Brain microvascular endothelial cell (primary cell): ENCODE data around the gene ZKSCAN4.

Experiments
- DNase-seq: peaks from one replicate; pipeline ENCODE4 v3.0.0-alpha.2; 2020
- H3K27ac ChIP-seq: fragments of 250-450 bp; sonication (Bioruptor Pico); 2 replicates; pipeline ENCODE4 v1.5.1; 2020; ENCODE audit warnings: mild to moderate bottlenecking, moderate library complexity
- H3K27me3 ChIP-seq: fragments of 250-450 bp; sonication (Bioruptor Pico); replicated peaks from 2 replicates; pipeline ENCODE4 v1.5.1; 2020; ENCODE audit warnings: mild to moderate bottlenecking
- H3K36me3 ChIP-seq: fragments of 250-450 bp; sonication (Bioruptor Pico); replicated peaks from 2 replicates; pipeline ENCODE4 v1.5.1; 2020; ENCODE audit warnings: mild to moderate bottlenecking
- H3K4me3 ChIP-seq: 2 replicates; pipeline ENCODE4 v1.5.1; 2011; ENCODE audit warnings: low read depth, mild to moderate bottlenecking, control low read depth, low read length, moderate library complexity
- CTCF ChIP-seq: IDR thresholded peaks from 2 replicates; pipeline ENCODE4 v1.5.1; 2011; ENCODE audit warnings: low read depth, mild to moderate bottlenecking, moderate library complexity, low read length, control low read depth, inconsistent platforms; ENCODE audit errors: missing control alignments
- in situ Hi-C: cut with HindIII; loops from 2 replicates; pipeline ENCODE4 v1.10.0; 2017; ENCODE audit warnings: low sequenced_read_pairs, low pct_ligation_motif_present

ZKSCAN4 gene

GRCh38 chr6:28211840-28212509, 40.1 kb downstream of the ZKSCAN4 start:
- peak overlapping the region; percentile 66 for H3K4me3 ChIP-seq

DNA sequence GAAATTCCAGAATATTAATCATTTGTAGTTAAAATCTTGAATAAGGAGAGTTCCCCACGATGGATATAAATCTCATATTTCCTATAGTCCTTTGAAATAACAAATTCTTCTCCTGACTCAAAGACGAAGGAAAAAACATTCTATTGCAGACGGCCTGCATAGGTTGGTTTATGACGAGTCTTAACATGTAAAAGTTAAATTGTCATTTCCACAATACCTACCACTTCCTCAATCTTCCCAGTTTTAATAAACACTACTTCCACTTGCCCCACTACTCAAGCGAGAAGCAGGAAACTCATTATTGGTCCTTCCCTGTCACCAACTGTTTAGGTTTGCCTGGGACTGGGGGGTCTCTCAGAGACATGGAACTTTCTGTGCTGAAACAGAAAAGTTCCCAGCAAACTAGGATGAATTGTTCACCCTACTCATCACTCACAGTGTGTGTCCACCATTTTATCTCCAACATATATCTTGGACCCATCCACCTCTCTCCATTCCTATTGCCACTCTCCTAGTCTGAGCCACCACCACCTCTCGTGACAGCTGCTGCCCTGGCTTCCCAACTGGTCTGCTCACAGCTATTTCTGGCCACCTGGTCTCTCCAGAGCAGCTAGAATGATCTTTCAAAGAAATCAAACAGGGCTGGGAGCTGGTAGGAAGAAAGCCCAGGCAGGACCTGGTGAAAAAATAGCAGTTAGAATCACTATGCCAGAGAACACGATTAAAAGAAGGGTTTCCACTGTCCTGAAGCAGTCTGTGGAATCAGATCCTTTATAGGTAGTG, 42.1 kb downstream of the ZKSCAN4 start:
- no peak for TF ChIP-seq CTCF
- Histone ChIP-seq H3K27me3 (peaks cover 5% of the 10 kb centered on the region), H3K4me3 (no peak overlapping the region), H3K27ac (no peak overlapping the region), H3K36me3 (no peaks in the 10 kb centered on the region)
- in situ Hi-C loops = no loop called here
- no peak for DNase-seq

More at GRCh38 chr6:28211840-28212509, 40.1 kb downstream of the ZKSCAN4 start:
- in situ Hi-C loops = no loop called here
- no peak for TF ChIP-seq CTCF
- no peaks in the 10 kb centered on the region for H3K36me3 ChIP-seq
- peaks cover 5% of the 10 kb centered on the region for H3K27me3 ChIP-seq
- DNase-seq = no peak
- no peak overlapping the region for H3K27ac ChIP-seq

DNA sequence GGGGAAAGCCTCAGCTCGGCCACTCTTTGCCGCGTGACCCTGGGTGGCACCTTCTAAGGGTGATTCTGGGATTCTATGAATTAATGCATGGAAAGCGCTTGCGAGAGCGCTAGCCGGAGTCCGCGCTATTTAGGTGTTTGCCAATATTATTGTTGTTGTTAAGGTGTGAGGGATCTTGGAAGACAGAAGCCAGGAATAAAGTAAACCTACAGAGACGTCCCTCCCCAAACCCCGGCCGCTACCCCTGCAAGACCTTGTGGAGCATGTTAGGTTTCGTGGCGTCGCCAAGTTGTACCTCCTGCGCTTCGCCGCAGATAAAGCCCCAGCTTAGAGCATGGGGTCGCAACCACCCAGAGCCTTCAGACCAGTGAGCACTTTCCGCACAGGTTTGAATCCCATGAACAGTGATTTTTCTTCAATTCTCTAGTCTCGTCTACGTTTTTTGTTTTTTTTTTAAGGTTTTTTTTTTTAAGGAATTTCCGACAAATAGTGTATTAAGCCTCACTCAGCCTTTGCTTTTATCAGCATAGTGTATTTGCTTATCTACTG, 43.9 kb downstream of the ZKSCAN4 start:
- Histone ChIP-seq H3K27me3 (peaks cover 5% of the 10 kb centered on the region), H3K36me3 (no peaks in the 10 kb centered on the region), H3K4me3 (peak overlapping the region; percentile 65), H3K27ac (no peak overlapping the region)
- in situ Hi-C loops = no loop called here
- TF ChIP-seq CTCF = no peak
- DNase-seq = no peak

DNA sequence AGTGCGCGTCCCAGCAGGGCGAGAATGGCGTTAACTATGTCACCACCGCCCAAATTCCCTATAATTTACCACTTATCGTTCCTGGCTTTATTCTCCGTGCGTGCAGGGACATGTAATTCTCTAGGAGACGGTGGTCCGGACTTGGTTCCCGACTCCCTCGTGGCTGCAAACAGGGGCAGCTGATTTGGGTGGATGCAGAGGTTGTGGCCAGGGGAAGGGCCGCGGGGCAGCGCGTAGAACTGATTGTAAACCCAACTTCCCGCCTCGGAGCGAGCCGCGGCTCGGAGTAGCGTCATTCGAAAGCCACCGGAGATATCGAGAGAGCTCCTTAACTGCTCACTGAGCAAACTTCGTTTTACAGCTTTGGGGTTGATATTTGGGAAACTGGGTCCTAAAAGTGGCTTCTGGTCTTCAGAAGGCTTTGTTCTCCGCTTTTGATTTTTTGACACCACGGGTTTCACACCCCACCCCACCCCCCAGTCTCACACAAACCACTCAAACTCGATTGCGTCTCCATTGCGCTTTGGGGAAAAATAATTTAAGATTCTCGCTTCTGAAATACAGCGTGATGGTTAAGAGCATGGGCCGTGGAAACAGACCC, 44.5 kb downstream of the ZKSCAN4 start:
- Histone ChIP-seq H3K27ac (no peak overlapping the region), H3K27me3 (peaks cover 5% of the 10 kb centered on the region), H3K36me3 (no peaks in the 10 kb centered on the region), H3K4me3 (peak overlapping the region; percentile 65)
- in situ Hi-C loops = no loop called here
- TF ChIP-seq CTCF = no peak
- DNase-seq = peak; percentile 32

DNA sequence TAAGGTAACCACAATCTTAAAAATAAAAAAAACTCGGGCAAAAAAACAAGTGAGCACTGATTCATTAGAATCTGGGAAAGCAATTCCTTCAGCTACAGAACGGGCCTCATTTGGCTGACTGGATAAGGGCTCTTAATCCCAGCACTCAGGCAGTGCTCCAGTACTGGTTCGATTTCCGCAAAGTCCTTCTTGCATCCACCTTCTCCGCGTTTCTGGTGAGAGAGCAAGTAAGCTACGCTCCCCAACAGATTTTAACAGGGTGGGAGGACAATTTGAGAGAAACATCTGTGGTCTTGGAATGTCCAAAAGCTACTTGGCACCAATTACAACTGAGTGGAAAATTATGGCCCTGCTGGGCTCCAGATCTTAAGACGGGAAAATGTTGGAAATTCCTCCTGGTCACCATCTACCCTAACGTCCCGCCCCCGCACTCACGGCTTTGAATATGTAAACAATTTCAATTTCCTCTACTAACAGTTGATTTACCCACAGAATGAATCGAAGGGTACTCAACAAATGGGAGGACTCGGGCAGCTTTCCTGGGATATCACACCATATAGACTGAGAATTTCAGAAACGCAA, 45.0 kb downstream of the ZKSCAN4 start:
- DNase-seq = no peak
- in situ Hi-C loops = no loop called here
- Histone ChIP-seq H3K36me3 (no peaks in the 10 kb centered on the region), H3K27ac (no peak overlapping the region), H3K27me3 (peaks cover 5% of the 10 kb centered on the region), H3K4me3 (peak overlapping the region; percentile 65)
- no peak for TF ChIP-seq CTCF
